GM19463 (cell line): ENCODE results near the gene SYNGR2.
A peak's percentile ranks its signal among the peaks of the same experiment; 100 is the strongest.

Experiments used
- ATAC-seq: cut with Tn5 transposase; IDR thresholded peaks from one replicate; pipeline ENCODE4 v1.9.1; 2021; ENCODE audit warnings: mild to moderate bottlenecking, moderate library complexity; ENCODE audit not compliant: unreplicated experiment

Gene SYNGR2

DNA sequence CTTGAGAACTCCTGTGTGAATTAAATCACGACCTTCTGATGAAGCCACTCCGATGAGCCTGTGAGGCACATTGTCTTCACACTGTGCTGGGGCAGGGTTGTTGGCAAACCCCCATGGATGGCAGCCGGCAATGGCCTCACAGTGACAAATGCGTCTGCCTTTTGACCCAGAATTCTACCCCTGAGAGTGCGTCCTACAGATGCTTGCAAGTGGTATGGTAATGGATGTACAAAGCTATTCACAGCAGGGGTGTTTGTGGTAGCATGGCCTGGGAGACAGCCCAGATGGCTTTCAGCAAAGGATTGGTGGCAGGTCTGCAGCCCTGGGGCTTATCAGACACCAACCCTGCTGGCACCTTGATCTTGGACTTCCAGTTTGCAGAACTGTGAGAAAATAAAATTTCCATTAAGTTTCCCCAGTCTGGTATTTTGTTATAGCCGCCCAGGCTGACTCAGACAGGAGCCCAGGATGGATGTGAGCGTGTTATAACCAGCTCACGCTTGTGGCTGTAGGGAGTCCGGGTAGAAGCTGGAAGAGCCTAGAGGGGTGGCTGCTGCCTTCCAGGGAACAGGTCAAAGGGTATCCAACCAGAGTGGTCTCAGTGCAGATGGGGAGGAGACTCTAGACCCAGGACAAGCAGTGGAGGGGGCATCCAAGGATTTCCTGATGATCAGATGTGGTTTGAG, 28.9 kb downstream of the SYNGR2 start:
- no peak for ATAC-seq

- no peak for ATAC-seq
These were observed 32.1 kb downstream of the SYNGR2 start for GRCh38 chr17:78200451-78200850.

GRCh38 chr17:78202666-78203065, 34.3 kb downstream of the SYNGR2 start:
- ATAC-seq: no peak

- no peak for ATAC-seq
These were observed 36.2 kb downstream of the SYNGR2 start for GRCh38 chr17:78204387-78205123.

GRCh38 chr17:78205124-78205775, 36.9 kb downstream of the SYNGR2 start:
- no peak for ATAC-seq

DNA sequence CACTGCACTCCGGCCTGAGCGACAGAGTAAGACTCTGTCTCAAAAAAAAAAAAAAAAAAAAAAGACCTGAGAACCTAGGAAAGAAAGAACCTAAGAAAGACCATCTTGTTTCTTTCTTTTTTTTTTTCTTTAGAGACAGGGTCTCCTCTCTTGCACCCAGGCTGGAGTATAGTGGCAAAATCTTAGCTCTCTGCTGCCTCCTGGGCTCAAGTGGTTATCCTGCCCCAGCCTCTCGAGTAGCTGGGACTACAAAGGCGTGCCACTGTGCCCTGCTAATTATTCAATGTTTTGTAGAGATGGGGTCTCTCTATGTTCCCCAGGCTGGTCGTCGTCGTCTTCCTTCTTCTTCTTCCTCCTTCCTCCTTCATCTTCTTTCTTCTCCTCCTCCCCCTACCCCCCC, 37.9 kb downstream of the SYNGR2 start:
- ATAC-seq: no peak

DNA sequence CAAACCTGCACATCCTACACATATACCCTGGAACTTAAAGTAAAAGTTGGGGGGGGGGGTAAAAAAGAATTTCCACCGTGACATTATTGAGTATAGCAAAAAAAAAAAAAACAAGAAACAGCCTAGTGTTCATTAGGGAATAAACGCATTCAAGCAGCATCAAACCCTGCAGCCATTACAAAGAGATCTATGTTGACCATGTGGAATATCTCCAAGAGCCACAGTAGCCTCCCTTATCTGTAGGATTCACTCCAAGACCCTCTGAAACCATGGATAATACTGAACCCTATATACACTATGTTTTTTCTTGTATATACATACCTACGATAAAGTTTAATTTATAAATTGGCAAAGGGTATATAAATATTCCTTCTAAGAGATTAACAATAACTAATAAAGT, 40.1 kb downstream of the SYNGR2 start:
- ATAC-seq: no peak

DNA sequence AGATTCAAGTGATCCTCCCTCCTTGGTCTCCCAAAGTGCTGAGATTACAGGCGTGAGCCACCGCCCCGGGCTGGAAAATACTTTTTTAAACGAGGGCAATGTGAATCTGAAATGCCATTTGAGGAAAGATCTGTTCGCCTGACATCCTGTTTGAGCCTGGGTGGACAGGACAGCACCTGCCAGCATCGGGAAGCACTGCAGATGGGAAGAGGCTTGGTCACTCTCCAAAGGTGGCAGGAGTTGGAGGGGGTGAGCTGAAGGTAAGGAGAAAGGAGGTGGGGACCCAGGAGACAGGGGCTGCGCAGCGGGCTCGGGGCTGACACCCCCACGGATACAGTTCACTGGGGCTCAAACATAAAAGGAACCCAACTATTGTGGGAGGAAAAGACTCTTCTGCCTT, 41.7 kb downstream of the SYNGR2 start:
- no peak for ATAC-seq

DNA sequence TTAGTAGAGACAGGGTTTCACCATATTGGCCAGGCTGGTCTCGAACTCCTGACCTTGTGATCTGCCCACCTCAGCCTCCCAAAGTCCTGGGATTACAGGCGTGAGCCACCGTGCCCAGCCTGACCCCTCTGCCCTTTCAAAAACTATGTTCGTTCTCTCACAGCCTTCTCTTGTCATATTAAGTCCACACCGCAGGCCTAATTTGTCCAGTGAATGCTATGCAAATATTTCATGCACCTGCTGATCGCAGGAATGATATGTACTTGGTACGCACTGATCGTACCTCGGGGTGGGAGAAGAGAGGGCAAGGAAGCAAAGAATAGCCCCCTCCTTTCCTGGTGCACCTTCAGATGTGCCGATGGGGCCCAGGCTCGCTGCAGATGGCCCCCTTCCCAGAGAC, 42.7 kb downstream of the SYNGR2 start:
- no peak for ATAC-seq

DNA sequence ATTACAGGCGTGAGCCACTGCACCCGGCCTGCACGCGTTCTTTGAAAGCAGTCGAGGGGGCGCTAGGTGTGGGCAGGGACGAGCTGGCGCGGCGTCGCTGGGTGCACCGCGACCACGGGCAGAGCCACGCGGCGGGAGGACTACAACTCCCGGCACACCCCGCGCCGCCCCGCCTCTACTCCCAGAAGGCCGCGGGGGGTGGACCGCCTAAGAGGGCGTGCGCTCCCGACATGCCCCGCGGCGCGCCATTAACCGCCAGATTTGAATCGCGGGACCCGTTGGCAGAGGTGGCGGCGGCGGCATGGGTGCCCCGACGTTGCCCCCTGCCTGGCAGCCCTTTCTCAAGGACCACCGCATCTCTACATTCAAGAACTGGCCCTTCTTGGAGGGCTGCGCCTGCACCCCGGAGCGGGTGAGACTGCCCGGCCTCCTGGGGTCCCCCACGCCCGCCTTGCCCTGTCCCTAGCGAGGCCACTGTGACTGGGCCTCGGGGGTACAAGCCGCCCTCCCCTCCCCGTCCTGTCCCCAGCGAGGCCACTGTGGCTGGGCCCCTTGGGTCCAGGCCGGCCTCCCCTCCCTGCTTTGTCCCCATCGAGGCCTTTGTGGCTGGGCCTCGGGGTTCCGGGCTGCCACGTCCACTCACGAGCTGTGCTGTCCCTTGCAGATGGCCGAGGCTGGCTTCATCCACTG, 45.8 kb downstream of the SYNGR2 start, which contains the start of gene BIRC5:
Gene BIRC5, plus strand, starts transcription at position 238 of the 690 bp plus-strand sequence. Its CDS starts 64 bp downstream, at position 302.
- peak; percentile 76 for ATAC-seq

GRCh38 chr17:78214706-78215061, 46.3 kb downstream of the SYNGR2 start:
- no peak for ATAC-seq

DNA sequence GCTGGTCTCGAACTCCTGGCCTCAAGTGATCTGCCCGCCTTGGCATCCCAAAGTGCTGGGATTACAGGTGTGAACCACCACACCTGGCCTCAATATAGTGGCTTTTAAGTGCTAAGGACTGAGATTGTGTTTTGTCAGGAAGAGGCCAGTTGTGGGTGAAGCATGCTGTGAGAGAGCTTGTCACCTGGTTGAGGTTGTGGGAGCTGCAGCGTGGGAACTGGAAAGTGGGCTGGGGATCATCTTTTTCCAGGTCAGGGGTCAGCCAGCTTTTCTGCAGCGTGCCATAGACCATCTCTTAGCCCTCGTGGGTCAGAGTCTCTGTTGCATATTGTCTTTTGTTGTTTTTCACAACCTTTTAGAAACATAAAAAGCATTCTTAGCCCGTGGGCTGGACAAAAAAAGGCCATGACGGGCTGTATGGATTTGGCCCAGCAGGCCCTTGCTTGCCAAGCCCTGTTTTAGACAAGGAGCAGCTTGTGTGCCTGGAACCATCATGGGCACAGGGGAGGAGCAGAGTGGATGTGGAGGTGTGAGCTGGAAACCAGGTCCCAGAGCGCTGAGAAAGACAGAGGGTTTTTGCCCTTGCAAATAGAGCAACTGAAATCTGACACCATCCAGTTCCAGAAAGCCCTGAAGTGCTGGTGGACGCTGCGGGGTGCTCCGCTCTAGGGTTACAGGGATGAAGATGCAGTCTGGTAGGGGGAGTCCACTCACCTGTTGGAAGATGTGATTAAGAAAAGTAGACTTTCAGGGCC, 51.2 kb downstream of the SYNGR2 start:
- ATAC-seq: no peak
